Adipocyte (in vitro differentiated cells): ENCODE results near the gene MLX.
A peak's percentile ranks its signal among the peaks of the same experiment; 100 is the strongest.
"Not testable (repeated sequence)": the region's sequence is repeated elsewhere in the genome, so short reads cannot be mapped to it uniquely, and the experiment has no call there.

Experiments
- DNase-seq: peaks from one replicate; pipeline ENCODE4 v3.0.0-alpha.2; 2015; ENCODE audit warnings: low read depth
- H3K27me3 ChIP-seq: replicated peaks from 2 replicates; pipeline ENCODE4 v1.7.0; 2013; ENCODE audit warnings: mild to moderate bottlenecking, low read length, moderate library complexity; ENCODE audit not compliant: control insufficient read depth, insufficient read depth
- H3K36me3 ChIP-seq: 2 replicates; pipeline ENCODE4 v1.7.0; 2013; ENCODE audit warnings: low read length, mild to moderate bottlenecking, moderate library complexity; ENCODE audit not compliant: control insufficient read depth, insufficient read depth, severe bottlenecking
- H3K4me1 ChIP-seq: 2 replicates; pipeline ENCODE4 v1.7.0; 2013; ENCODE audit warnings: mild to moderate bottlenecking, low read length, moderate library complexity; ENCODE audit not compliant: control insufficient read depth, insufficient read depth
- H3K4me3 ChIP-seq: 2 replicates; pipeline ENCODE4 v1.7.0; 2013; ENCODE audit warnings: mild to moderate bottlenecking, low read length, moderate library complexity
- H3K9ac ChIP-seq: 2 replicates; pipeline ENCODE4 v1.7.0; 2013; ENCODE audit warnings: mild to moderate bottlenecking, low read length, moderate library complexity
- H3K9me3 ChIP-seq: 2 replicates; pipeline ENCODE4 v1.7.0; 2013; ENCODE audit warnings: mild to moderate bottlenecking, low read length, moderate library complexity; ENCODE audit not compliant: control insufficient read depth

The MLX gene

DNA sequence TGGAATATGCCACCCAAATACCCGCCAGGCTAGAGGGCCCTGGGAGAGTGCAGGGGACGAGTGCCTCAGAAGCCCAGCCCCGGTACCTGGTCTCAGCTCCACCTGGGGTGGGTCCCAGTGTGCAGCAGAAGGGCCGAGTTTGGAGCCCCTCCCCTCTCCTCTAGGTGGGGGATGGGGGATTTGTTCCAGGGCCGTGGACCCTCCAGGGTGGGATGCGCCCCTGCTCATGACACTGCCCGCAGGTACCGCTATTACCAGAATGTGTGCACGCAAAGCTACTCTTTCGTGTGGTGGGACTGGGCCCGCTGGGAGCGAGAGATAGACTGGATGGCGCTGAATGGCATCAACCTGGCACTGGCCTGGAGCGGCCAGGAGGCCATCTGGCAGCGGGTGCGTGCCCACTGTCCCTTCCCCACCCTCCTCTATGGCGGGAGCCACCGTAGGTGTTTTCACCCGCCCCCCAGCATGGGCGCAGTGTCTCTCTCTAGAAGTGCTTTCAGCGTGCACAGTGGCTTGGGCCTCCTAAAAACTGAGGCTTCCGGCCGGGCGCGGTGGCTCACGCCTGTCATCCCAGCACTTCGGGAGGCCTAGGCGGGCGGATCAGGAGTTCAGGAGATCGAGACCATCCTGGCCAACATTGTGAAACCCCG, 29.6 kb upstream of the MLX start:
- Histone ChIP-seq H3K4me3 (peak overlapping the region; percentile 90), H3K27me3 (no peaks in the 10 kb centered on the region), H3K9me3 (no peaks in the 10 kb centered on the region), H3K9ac (peak overlapping the region; percentile 89), H3K4me1 (peaks cover 18% of the 10 kb centered on the region), H3K36me3 (peaks cover 37% of the 10 kb centered on the region)
- no peak for DNase-seq

DNA sequence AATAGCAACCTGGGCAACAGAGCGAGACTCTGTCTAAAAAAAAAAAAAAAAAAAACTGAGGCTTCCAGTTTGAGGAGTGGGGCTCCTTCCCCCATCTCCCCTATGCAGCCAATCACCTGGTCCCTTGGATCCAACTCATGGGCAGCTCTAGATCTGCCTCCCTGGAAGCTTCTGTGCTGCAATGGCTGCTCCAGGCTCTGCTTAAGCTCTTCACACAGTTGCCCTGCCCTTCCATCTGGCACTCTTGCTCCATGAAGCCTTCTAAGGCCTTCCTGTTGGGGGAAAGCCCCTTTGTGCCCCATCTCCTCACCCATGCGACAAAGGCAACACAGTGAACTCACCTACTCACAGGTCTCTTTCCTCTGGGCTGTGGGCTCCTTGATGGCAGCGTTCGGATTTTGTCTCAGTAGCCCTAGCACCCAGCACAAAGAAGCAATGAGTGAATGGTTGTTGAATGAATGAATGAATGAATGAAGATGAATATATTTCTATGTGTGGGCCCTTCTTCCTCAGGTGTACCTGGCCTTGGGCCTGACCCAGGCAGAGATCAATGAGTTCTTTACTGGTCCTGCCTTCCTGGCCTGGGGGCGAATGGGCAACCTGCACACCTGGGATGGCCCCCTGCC, 29.0 kb upstream of the MLX start:
- peak overlapping the region; percentile 90 for H3K4me3 ChIP-seq
- H3K9ac ChIP-seq = peak overlapping the region; percentile 89
- DNase-seq = no peak
- H3K36me3 ChIP-seq = peaks cover 44% of the 10 kb centered on the region
- no peaks in the 10 kb centered on the region for H3K27me3 ChIP-seq
- no peaks in the 10 kb centered on the region for H3K9me3 ChIP-seq
- H3K4me1 ChIP-seq = peaks cover 18% of the 10 kb centered on the region

DNA sequence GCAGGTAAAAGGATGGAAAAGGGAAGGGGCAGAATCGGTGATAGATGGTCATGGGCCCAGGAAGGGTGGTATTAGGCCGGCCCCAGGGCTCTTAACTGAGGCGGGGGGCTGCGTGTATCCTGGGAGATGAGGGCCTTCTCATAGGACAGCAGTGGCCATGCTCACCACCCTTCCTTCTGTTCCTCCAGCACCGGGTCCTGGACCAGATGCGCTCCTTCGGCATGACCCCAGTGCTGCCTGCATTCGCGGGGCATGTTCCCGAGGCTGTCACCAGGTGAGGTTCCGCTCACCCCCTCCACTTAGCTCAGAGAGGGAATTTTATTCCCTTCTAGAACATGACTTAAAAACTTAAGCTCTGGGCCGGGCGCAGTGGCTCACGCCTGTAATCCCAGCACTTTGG, 28.4 kb upstream of the MLX start:
- H3K27me3 ChIP-seq = no peaks in the 10 kb centered on the region
- peaks cover 49% of the 10 kb centered on the region for H3K36me3 ChIP-seq
- no peak overlapping the region for H3K4me3 ChIP-seq
- DNase-seq = no peak
- H3K9me3 ChIP-seq = no peaks in the 10 kb centered on the region
- no peak overlapping the region for H3K9ac ChIP-seq
- H3K4me1 ChIP-seq = peaks cover 18% of the 10 kb centered on the region

DNA sequence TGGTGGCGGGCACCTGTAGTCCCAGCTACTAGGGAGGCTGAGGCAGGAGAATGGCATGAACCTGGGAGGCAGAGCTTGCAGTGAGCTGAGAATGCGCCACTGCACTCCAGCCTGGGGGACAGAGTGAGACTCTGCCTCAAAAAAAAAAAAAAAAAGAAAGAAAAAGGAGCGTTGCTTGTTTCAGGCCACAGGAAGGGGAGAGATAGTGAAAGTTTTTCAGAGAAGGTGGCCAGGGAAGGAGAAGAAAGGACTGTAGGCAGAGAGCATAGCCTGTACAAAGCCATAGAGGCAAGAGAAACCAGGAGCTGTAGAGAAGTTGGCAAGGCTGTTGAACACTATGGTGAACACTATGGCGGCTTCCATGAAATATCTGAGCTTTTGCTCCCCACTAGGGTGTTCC, 26.3 kb upstream of the MLX start:
- H3K4me3 ChIP-seq, H3K27me3 ChIP-seq, H3K9me3 ChIP-seq, H3K9ac ChIP-seq, DNase-seq: not testable (repeated sequence)
- Histone ChIP-seq H3K36me3 (peaks cover 67% of the 10 kb centered on the region), H3K4me1 (peaks cover 12% of the 10 kb centered on the region)

- no peaks in the 10 kb centered on the region for H3K9me3 ChIP-seq
- no peak overlapping the region for H3K9ac ChIP-seq
- no peaks in the 10 kb centered on the region for H3K27me3 ChIP-seq
- DNase-seq = no peak
- H3K36me3 ChIP-seq = peaks cover 67% of the 10 kb centered on the region
- no peak overlapping the region for H3K4me3 ChIP-seq
- H3K4me1 ChIP-seq = peaks cover 9% of the 10 kb centered on the region
These were observed 25.7 kb upstream of the MLX start for GRCh38 chr17:42541041-42541833.

DNA sequence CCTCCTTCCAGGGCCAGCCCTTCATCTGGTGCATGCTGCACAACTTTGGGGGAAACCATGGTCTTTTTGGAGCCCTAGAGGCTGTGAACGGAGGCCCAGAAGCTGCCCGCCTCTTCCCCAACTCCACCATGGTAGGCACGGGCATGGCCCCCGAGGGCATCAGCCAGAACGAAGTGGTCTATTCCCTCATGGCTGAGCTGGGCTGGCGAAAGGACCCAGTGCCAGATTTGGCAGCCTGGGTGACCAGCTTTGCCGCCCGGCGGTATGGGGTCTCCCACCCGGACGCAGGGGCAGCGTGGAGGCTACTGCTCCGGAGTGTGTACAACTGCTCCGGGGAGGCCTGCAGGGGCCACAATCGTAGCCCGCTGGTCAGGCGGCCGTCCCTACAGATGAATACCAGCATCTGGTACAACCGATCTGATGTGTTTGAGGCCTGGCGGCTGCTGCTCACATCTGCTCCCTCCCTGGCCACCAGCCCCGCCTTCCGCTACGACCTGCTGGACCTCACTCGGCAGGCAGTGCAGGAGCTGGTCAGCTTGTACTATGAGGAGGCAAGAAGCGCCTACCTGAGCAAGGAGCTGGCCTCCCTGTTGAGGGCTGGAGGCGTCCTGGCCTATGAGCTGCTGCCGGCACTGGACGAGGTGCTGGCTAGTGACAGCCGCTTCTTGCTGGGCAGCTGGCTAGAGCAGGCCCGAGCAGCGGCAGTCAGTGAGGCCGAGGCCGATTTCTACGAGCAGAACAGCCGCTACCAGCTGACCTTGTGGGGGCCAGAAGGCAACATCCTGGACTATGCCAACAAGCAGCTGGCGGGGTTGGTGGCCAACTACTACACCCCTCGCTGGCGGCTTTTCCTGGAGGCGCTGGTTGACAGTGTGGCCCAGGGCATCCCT, 23.5 kb upstream of the MLX start:
- H3K36me3 ChIP-seq = peaks cover 63% of the 10 kb centered on the region
- H3K9me3 ChIP-seq = no peaks in the 10 kb centered on the region
- DNase-seq = no peak
- no peaks in the 10 kb centered on the region for H3K27me3 ChIP-seq
- H3K9ac ChIP-seq = no peak overlapping the region
- H3K4me1 ChIP-seq = no peaks in the 10 kb centered on the region
- H3K4me3 ChIP-seq = no peak overlapping the region

- no peak for DNase-seq
- Histone ChIP-seq H3K36me3 (peaks cover 48% of the 10 kb centered on the region), H3K9ac (no peak overlapping the region)
These were observed 22.0 kb upstream of the MLX start for GRCh38 chr17:42544874-42545283.

DNA sequence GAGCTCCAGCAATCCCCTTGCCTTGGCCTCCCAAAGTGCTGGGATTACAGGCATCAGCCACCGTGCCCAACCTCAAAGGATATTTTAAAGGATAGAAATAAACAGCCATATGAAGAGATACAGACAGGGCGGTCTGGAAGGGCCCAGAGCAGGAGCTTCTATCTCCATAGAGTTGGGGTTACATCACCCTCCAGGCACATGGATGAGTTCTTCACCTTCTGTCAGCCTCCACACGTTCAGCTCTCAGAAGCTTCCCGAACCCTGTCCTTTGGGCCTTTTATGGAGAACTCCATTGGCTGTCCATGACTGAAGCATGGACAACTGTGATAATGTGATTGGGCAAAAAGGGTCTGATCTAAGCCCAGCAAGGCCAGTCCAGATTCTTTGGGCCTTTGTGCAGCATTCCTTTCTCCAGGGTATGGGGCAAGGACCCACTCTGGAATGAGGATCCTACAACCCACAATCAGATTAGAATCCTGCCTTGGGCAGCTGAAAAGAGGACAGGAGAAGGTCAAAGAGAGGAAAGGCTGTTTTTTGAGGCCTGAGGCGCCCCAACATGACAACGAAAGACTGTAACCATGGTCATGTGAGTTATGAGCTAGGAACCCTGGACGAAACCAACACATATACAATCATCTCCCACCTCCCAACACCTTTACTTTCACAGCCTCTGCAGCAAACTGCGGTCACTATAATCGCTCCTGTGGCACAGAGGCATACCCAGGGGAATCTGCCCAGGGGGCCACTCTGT, 21.0 kb upstream of the MLX start:
- H3K9me3 ChIP-seq, H3K27me3 ChIP-seq, DNase-seq, H3K4me1 ChIP-seq, H3K9ac ChIP-seq, H3K4me3 ChIP-seq: not testable (repeated sequence)
- peaks cover 40% of the 10 kb centered on the region for H3K36me3 ChIP-seq

More at GRCh38 chr17:42544874-42545283, 22.0 kb upstream of the MLX start:
- Histone ChIP-seq H3K4me3 (no peak overlapping the region), H3K4me1 (no peaks in the 10 kb centered on the region), H3K27me3 (no peaks in the 10 kb centered on the region), H3K9me3 (no peaks in the 10 kb centered on the region)

DNA sequence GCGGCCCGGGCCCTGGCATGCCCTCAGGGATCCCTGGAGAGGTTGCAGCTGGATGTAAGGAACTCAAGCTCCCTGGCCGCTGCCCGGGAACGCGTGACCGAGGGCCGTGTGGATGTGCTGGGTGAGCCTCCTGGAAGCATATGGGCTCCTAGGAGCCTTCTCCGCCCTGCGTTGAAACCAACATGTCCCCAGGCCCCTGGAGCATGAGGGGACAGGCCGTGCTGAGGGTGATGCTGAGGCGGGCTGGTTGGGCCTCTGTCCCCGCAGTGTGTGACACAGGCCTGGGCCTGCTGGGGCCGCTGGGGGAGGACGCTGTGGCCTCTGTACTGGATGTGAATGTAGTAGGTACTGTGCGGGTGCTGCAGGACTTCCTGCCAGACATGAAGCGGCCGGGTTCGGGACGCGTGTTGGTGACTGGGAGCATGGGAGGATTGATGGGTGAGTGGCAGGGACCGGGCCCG, 19.9 kb upstream of the MLX start:
- Histone ChIP-seq H3K9ac (no peak overlapping the region), H3K27me3 (no peaks in the 10 kb centered on the region), H3K9me3 (no peaks in the 10 kb centered on the region), H3K4me1 (no peaks in the 10 kb centered on the region), H3K4me3 (no peak overlapping the region), H3K36me3 (peaks cover 32% of the 10 kb centered on the region)
- DNase-seq = no peak

GRCh38 chr17:42547698-42548069, 19.2 kb upstream of the MLX start:
- no peak for DNase-seq
- Histone ChIP-seq H3K9ac (no peak overlapping the region), H3K27me3 (no peaks in the 10 kb centered on the region), H3K36me3 (peaks cover 25% of the 10 kb centered on the region), H3K9me3 (no peaks in the 10 kb centered on the region), H3K4me1 (peaks cover 3% of the 10 kb centered on the region), H3K4me3 (no peak overlapping the region)
